GM21381 (cell line): ENCODE data around the gene OR6B1.
"Not testable (repeated sequence)": the region's sequence is repeated elsewhere in the genome, so short reads cannot be mapped to it uniquely, and the experiment has no call there.

ENCODE experiments used
- ATAC-seq: cut with Tn5 transposase; IDR thresholded peaks from one replicate; pipeline ENCODE4 v1.9.1; 2021; ENCODE audit warnings: mild to moderate bottlenecking, moderate library complexity; ENCODE audit not compliant: unreplicated experiment

OR6B1 gene

DNA sequence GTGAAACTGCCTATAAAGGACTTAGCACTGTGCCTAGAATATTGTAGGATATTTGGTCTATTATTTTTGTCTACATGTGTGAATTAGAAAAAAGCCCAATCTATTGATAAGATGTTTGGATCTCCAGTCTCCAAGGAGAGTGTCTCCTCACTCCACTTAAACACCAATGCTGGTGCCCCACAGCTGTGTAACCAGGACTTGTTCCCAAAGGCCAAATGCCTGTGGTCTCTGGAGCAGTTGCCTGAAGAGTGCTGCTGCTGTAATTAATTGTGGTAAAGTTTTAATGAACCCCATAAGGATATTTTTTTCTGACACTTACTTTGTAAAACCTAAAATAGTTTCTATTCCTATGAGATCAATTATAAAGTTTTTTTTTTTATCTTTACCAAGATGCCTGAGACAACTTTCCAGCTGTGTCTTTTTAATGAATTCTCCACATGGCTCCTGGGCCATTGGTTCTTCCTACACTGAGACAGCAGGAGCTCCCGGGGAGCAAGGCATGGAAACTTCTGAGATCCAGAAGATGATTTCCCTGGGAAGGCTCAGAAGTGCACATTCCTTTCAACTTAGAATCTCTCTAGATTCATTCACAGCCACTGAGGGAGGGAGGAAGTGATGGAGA is 37.4 kb downstream of the OR6B1 start:
- ATAC-seq: no peak

DNA sequence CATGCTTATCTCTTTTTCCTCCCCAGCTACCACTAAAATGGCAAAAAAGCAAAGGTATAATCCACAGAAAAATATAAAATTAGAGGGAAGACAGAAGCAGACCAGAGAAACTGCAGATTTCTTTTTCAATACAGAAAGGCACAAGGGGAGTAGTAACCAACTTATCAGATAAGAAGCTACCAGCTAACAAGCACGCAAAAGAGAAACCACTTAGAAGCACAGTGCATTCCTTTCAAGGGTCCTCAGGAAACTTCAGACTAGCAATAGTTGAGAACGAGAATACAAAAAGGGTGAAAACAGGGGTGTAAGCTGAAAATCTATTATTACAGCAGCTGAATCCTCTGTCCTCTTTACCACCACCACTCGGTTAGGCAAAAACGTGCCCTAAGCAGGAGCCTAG is 38.8 kb downstream of the OR6B1 start:
- no peak for ATAC-seq

DNA sequence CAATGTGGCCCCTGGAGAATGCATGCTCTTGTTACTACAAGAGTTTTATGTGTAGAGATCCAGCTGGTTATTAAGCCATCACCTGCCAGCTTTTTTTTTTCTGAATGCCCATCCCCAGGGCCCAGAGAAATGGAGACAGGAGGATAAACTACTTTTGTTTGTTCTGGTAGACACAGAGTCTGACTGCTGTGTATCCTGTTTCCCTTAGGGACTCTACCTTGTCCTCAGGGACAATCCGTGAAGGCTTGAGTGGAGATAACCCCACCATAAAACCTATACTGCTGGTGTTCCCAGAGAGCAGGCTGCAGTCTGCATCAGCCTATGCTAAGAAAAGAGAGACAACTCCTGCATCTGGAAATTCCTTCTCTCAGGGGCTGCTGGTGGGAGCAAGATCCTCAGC is 48.5 kb downstream of the OR6B1 start, which contains the start of gene OR2A5:
Gene OR2A5 (plus strand): TSS at position 301 of the 400 bp plus-strand sequence. CDS start 1,454 bp downstream, outside the sequence.
- ATAC-seq: no peak

DNA sequence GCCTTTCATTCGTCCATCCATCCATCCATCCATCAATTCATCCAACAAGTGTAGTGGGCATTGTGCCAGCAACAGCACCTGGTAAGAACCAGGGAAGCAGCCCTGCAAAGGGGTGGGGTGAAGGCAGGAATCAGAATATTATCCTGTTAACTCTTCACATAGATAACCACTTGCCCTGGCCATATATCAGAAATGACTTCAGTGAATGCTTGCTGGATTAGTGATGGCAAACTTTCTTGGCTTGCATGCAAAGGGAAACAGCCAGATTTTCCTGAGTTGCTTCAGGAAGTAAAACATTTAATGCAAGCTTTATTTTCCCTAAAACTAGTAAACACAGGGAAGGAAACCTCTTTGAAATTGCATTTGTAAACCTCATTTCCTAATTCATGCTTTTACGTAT is 49.4 kb downstream of the OR6B1 start:
- no peak for ATAC-seq

DNA sequence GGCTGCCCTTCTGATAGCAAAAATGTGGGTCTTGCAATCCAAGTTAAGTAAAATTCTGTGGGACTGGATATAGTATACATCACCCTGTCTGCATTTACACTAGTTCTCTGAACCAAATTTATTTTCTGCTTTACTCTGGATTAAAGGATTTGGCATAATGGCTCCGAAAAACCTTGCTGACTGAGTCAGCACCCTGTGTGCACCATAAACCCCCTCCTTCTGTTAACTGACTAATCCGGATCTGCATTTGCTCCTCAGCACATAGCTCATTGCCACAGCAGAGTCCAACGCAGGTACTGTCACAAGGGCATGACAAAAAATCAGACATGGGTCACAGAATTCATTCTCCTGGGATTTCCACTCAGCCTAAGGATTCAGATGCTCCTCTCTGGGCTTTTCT is 50.0 kb downstream of the OR6B1 start:
- ATAC-seq: no peak

DNA sequence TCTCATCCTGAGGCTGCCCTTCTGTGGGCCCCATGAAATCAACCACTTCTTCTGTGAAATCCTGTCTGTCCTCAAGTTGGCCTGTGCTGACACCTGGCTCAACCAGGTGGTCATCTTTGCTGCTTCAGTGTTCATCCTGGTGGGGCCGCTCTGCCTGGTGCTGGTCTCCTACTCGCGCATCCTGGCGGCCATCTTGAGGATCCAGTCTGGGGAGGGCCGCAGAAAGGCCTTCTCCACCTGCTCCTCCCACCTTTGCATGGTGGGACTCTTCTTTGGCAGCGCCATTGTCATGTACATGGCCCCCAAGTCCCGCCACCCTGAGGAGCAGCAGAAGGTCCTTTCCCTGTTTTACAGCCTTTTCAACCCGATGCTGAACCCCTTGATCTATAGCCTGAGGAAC is 50.8 kb downstream of the OR6B1 start:
- ATAC-seq: not testable (repeated sequence)

DNA sequence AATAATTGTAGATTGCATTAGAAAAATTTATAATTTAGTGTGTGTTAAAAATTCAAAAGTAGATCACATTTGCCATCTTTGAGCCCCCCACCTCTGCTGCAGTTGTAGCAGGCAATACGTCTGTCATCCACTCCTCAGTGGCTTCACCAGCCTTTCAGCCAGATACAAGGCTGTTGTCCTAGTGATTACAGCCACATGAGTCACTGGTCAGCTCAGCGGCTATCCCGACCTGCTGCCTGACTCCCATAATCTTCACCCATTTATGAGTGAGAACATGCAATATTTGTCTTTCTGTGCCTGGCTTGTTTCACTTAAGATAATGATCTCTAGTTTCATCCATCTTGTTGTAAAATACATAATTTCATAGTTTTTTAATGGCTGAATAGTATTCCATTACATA is 57.8 kb downstream of the OR6B1 start:
- ATAC-seq: no peak
